Dermis microvascular lymphatic vessel endothelial cell (primary cell): ENCODE data around the gene LRRC2. TPM values are rescaled to one million over a fixed set of nuclear protein-coding genes. Genes with fewer than 3 reads are reported as not detected.
A peak's percentile ranks its signal among the peaks of the same experiment; 100 is the strongest.
"Not testable (repeated sequence)": the region's sequence is repeated elsewhere in the genome, so short reads cannot be mapped to it uniquely, and the experiment has no call there.

Experiments
- DNase-seq, 2 donors: peaks; one replicate each; pipeline versions ENCODE4 v3.0.0 to v3.0.0-alpha.2; 2010; ENCODE audit warnings: low read depth in 2 of 2
- total RNA-seq: library from RNA; depleted of rRNA; stranded (reverse); fragments of >200 nt; gene quantifications from 2 replicates; pipeline ENCODE4 v1.2.1, GENCODE V29; 2014

The LRRC2 gene
- under 0.01 and 0.13 TPM in 2 replicates for total RNA-seq

GRCh38 chr3:46566040-46566641 lies at the start of gene LRRC2:
Gene LRRC2, minus strand, starts transcription at chr3:46566302. Its CDS starts 14,711 bp downstream, at chr3:46551591.
- peak; percentile 7 to 45 for DNase-seq

GRCh38 chr3:46615050-46615775 lies 49.1 kb upstream of the LRRC2 start:
- DNase-seq = no peak

GRCh38 chr3:46614431-46614830 lies 48.3 kb upstream of the LRRC2 start:
- no peak for DNase-seq

DNA sequence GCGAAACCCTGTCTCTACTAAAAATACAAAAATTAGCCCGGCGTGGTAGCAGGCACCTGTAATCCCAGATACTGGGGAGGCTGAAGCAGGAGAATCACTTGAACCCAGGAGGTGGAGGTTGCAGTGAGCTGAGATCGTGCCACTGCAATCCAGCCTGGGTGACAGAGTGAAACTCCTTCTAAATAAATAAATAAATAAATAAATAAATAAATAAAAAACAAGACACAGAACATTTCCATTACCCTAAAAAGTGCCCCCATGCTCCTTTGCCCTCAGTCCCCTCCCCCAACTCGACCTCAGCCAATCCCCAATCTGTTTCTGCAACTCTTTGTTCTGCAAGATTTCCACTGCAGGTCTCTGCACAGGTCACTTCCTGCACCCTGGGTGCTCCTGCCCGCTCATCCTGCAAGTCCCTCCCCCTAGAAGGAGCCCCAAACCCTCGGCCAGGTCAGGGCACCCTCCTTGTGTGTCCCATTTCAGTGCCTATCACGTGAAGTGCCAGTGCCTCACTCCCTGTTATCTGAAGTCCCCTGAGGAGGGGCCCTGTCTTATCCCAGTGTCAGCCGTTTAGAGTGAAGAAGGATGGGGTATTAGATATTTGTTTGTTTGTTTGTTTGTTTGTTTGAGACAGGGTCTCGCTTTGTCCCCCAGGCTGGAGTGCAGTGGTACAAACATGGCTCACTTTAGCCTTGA lies 47.4 kb upstream of the LRRC2 start:
- no peak for DNase-seq

DNA sequence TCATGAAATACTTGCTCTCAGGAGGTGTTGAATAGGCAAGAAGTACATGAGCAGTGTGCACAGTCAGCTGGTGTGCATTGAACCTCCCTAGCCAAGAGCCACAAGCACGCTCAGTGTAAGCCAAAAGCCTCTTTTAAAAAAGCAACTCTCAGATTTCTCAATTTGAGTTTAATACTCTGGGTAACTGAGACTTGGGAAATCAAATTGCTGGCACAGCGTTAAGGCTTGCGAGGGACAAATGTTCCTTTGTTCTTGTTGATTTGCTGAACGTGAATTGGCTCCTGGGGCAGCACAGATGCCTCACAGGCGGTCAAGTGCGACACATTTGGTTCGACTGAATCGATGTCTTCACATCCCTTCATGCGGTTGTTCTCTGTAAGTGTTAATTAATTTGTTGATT lies 46.2 kb upstream of the LRRC2 start, which contains the start of gene FAM240A:
Gene FAM240A, plus strand, starts transcription at position 202 of the 400 bp plus-strand sequence. Its CDS starts 159 bp downstream, at position 361.
- DNase-seq = no peak

- DNase-seq = no peak
These were observed 44.0 kb upstream of the LRRC2 start for GRCh38 chr3:46609944-46610722.

GRCh38 chr3:46609212-46609721 lies 43.2 kb upstream of the LRRC2 start:
- no peak for DNase-seq

DNA sequence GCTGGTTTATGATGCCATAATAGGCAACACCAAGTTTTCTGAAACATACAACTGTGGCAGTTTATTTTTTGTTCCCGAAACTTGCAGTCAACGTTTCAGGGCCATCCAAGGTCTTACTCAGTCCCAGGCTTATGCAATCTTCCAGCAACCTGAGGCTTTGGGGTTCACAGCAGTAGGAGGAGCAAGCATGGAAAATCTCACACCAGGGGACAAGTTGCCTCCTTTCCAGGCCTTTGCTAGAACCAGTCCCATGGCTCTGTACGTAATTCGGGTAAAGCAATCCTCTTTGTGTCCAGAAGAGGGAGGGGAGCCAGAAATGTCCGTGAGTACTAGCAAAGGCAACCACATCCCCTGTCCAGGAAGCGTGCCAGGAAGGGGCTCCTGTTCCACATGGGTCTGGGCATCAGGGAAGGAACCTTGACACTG lies 41.5 kb upstream of the LRRC2 start:
- peak in 1 of 2 donors; percentile 9 for DNase-seq

DNA sequence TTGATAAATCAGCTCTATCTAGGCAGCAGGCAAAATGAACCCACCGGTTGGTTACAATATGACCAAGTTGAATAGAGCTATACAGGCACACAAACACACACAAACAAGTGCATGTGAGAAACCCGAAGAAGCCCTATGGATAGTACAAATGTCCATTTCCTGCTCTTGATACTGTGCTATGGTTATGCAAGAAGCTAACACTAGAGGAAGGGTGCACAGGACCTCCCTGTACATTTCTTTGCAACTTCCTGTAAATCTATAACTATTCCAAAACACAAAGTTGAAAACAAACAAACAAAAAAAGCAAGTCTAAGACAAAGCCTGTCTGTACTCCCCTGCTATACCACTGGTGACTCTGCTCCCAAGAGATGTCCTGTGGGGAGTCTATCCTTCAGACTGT lies 38.0 kb upstream of the LRRC2 start:
- no peak for DNase-seq

DNA sequence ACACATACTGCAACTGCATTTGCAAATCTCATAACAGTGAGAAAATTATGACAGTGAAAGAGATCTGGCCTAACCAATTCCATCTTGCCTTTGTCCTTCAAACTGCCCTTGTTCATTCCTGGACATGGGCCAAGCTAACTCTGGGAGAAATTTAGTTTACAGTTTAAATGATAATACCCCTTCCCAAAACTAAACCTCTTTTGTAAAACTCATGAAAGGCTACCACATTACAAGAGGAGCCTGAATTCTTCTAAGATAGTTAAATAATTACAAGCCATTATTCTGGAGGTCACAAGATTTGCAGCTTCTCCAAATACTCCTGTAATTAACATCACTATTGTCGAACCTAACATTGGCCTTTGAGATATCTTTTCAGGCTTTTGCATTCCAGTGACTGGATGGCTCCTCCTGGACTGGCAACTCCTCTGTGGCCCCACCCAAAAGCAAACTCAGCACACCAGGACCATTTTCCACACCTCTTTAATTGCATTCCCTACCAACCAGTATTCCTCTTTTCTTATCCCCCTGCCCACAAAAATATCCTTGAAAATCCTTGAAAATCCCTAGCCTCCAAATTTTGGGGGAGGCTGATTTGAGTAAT lies 37.4 kb upstream of the LRRC2 start:
- no peak for DNase-seq

DNA sequence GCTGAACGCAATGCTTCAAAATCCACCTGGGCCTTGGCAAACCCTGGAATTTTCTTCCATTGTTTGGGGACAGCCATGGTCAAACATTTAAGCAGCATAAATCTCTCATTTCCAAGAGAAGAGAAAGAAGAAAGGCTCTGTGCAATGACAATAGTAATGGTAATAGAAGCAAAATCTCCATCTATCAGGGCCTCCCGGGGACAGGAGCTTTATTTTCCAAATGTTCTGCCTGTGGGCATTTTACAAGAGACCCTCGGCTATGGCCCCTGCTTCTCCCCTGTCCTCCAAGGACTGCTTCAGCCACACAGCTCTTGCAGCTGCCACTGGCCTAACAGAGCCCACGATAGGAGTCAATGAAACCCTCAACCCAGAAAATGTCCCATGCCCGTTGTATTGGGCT lies 33.5 kb upstream of the LRRC2 start:
- no peak for DNase-seq

GRCh38 chr3:46595819-46596314 lies 29.8 kb upstream of the LRRC2 start:
- DNase-seq = no peak

DNA sequence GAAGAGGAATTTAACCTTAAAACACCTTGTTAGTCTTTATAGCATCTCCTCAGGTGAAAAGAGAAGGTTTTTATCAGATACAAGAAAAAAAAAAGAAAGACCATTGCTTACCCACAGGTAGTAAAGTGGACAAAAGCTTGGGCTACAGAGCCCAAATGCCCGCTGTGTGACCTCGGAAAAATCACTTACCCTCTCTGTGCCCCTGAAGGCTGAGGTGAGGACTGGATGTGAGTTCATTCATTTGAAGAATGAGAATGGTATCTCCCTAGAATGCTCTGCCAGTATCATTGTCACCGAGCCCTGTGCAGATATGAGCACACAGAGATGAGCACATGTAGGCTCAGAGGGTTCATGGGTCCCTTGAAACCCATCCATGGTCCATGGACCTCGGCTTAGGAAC lies 28.6 kb upstream of the LRRC2 start:
- no peak for DNase-seq

- no peak for DNase-seq
These were observed 27.9 kb upstream of the LRRC2 start for GRCh38 chr3:46593979-46594378.

- no peak for DNase-seq
These were observed 27.3 kb upstream of the LRRC2 start for GRCh38 chr3:46593274-46593862.

- DNase-seq = not testable (repeated sequence)
These were observed 21.2 kb upstream of the LRRC2 start for GRCh38 chr3:46587268-46587667.

DNA sequence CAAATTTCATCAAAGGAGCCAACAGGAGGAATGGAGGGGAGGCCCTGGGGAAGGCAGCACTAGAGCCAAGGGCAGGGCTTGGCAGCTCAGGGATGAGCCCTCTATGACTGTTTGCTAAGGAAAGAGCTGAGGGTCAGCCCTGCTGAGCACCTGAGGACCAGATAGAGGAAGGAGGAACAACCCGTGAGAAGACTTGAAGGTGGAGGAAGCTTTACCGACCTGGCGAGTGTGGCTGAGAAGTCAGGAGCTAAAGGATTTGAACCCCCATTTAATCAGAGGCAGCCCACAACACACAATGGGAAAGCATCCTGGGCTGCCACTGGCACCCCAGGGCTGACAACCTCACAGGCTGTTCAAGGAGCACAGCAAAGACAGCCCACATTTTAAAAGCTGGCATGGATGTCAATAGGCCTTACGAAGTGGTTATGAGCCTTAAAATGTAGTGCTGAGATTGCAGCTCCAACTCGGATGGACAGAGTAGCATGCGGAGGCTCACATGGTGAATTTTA lies 20.7 kb upstream of the LRRC2 start:
- DNase-seq = no peak

GRCh38 chr3:46585799-46586693 lies 19.9 kb upstream of the LRRC2 start:
- DNase-seq = no peak
